Breast epithelium (tissue), 4 donors: ENCODE data around the gene PLA2G5. TPM values are rescaled to one million over a fixed set of nuclear protein-coding genes. Genes with fewer than 3 reads are reported as not detected.

Source experiments
- DNase-seq, 2 donors: peaks; one replicate each; pipeline ENCODE4 v3.0.0-alpha.2; 2019; ENCODE audit warnings: low spot score in 2 of 2
- H3K27ac ChIP-seq, 2 donors: fragments of 200-600 bp; sonication (generic) in 1 of 2; one replicate each; pipeline ENCODE4 v1.5.1; 2016 to 2019; ENCODE audit warnings: mild to moderate bottlenecking in 1 of 2
- H3K27me3 ChIP-seq, 2 donors: fragments of 200-600 bp; sonication (generic) in 1 of 2; one replicate each; pipeline versions ENCODE4 v1.5.1 to v1.6.0; 2017 to 2019; ENCODE audit warnings: control low read depth in 1 of 2, mild to moderate bottlenecking in 1 of 2
- H3K36me3 ChIP-seq: fragments of 200-600 bp; one replicate; pipeline ENCODE4 v1.5.1; 2019
- H3K4me1 ChIP-seq, 2 donors: fragments of 200-600 bp; sonication (generic); one replicate each; pipeline ENCODE4 v1.5.1; 2016 to 2019; ENCODE audit warnings: control low read depth in 1 of 2
- H3K4me3 ChIP-seq, 3 donors: fragments of 200-600 bp; sonication (generic); 1 replicate in 2 of 3; 2 replicates in 1 of 3; pipeline ENCODE4 v1.5.1; 2016 to 2019; ENCODE audit warnings: mild to moderate bottlenecking in 3 of 3, moderate library complexity in 2 of 3
- H3K9me3 ChIP-seq, 2 donors: fragments of 200-600 bp; sonication (generic) in 1 of 2; one replicate each; pipeline ENCODE4 v1.5.1; 2016 to 2019; ENCODE audit warnings: control low read depth in 1 of 2
- CTCF ChIP-seq, 3 donors: fragments of 450-650 bp; IDR thresholded peaks; one replicate each; pipeline ENCODE4 v1.5.1; 2016 to 2017; ENCODE audit warnings: antibody characterized with exemption in 3 of 3, mild to moderate bottlenecking in 3 of 3, moderate library complexity in 3 of 3
- POLR2A ChIP-seq: fragments of 450-650 bp; IDR thresholded peaks from one replicate; pipeline ENCODE4 v1.6.1; 2016; ENCODE audit warnings: antibody characterized with exemption, mild to moderate bottlenecking, moderate library complexity
- POLR2AphosphoS5 ChIP-seq, 3 donors: sonication (generic); formaldehyde crosslinking; IDR thresholded peaks; one replicate each; pipeline ENCODE4 v1.6.1; 2017; ENCODE audit warnings: antibody characterized with exemption in 3 of 3
- intact Hi-C: fragments of 100-400 bp; cut with DNase I; formaldehyde crosslinking; loops from one replicate; pipeline ENCODE4 v1.15.1; 2023; ENCODE audit warnings: low total_unique reads
- total RNA-seq, 3 donors: library from RNA; depleted of rRNA; stranded (reverse); fragments of >200 nt; gene quantifications; one replicate each; pipeline ENCODE4 v1.1.0, GENCODE V29; 2016

PLA2G5 gene
- total RNA-seq, 3 donors from 2014 or later = 0.88 to 9.4 (median 1.3) TPM

DNA sequence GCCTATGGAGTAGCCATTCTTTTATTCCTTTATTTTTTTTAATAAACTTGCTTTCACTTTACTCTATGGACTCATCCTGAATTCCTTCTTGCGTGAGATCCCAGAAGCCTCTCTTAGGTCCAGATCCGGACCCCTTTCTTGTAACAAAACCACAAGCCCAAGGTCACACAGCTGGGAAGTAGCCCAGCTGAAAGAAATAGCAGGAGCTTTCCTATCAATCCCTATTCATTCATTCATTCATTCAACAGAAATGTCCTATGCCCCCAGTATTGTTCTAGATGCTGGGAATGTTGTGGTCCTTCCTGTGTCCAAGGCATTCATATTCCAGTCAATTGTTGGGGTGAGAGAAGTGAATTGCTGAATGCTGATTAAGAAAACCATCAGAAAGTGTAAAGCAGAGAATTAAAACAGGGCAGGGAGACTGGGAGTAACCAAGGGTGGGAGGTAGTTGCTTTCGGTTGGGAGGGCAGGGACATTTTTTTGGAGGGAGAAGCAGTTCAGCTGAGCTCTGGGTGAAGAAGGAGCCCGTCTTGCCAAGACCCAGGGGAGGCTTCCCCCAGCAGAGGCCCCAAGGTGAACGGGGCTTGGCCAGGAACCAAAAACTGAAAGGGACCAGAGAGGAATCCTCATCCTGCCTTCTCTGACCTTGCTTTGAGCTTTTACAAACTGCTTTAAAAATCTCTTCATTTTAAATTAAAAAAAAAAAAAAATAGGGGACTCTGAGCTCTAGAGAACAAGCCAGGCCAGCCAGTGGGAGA, 38.6 kb downstream of the PLA2G5 start:
- intact Hi-C loops = no loop called here
- no peaks in the 10 kb centered on the region for H3K4me1 ChIP-seq
- H3K27me3 ChIP-seq = no peaks in the 10 kb centered on the region
- H3K27ac ChIP-seq = no peak overlapping the region
- no peak for DNase-seq
- TF ChIP-seq POLR2A = no peak
- no peak for TF ChIP-seq CTCF (IDR thresholded peaks at IDR 0.05)
- TF ChIP-seq POLR2AphosphoS5 (IDR thresholded peaks at IDR 0.05) = no peak
- no peaks in the 10 kb centered on the region for H3K9me3 ChIP-seq
- H3K36me3 ChIP-seq = no peaks in the 10 kb centered on the region
- H3K4me3 ChIP-seq = no peak overlapping the region

GRCh38 chr1:20109223-20109856, 39.3 kb downstream of the PLA2G5 start:
- no peak for DNase-seq
- Histone ChIP-seq H3K27ac (peak overlapping the region in 1 of 2 donors; percentile 78), H3K4me3 (no peak overlapping the region), H3K9me3 (no peaks in the 10 kb centered on the region), H3K36me3 (no peaks in the 10 kb centered on the region), H3K27me3 (no peaks in the 10 kb centered on the region), H3K4me1 (no peaks in the 10 kb centered on the region)
- no peak for TF ChIP-seq CTCF (IDR thresholded peaks at IDR 0.05)
- TF ChIP-seq POLR2AphosphoS5 (IDR thresholded peaks at IDR 0.05) = no peak
- TF ChIP-seq POLR2A = no peak
- intact Hi-C loops = no loop called here

GRCh38 chr1:20110679-20111078, 40.7 kb downstream of the PLA2G5 start:
- no peaks in the 10 kb centered on the region for H3K27me3 ChIP-seq
- H3K4me3 ChIP-seq = no peak overlapping the region
- TF ChIP-seq POLR2A (no peak), POLR2AphosphoS5 (IDR thresholded peaks at IDR 0.05) (peak in 1 of 3 donors; percentile 34)
- no peaks in the 10 kb centered on the region for H3K4me1 ChIP-seq
- intact Hi-C loops = no loop called here
- H3K27ac ChIP-seq = peak overlapping the region; percentile 44 to 78
- no peaks in the 10 kb centered on the region for H3K9me3 ChIP-seq
- peak in 1 of 2 donors; percentile 65 for DNase-seq
- H3K36me3 ChIP-seq = no peaks in the 10 kb centered on the region

GRCh38 chr1:20111452-20111851, 41.5 kb downstream of the PLA2G5 start:
- TF ChIP-seq POLR2A (no peak), CTCF (IDR thresholded peaks at IDR 0.05) (no peak), POLR2AphosphoS5 (IDR thresholded peaks at IDR 0.05) (no peak)
- Histone ChIP-seq H3K27ac (peak overlapping the region; percentile 44 to 78), H3K27me3 (no peaks in the 10 kb centered on the region), H3K4me1 (no peaks in the 10 kb centered on the region), H3K36me3 (no peaks in the 10 kb centered on the region), H3K9me3 (no peaks in the 10 kb centered on the region), H3K4me3 (no peak overlapping the region)
- intact Hi-C loops = no loop called here
- DNase-seq = no peak

DNA sequence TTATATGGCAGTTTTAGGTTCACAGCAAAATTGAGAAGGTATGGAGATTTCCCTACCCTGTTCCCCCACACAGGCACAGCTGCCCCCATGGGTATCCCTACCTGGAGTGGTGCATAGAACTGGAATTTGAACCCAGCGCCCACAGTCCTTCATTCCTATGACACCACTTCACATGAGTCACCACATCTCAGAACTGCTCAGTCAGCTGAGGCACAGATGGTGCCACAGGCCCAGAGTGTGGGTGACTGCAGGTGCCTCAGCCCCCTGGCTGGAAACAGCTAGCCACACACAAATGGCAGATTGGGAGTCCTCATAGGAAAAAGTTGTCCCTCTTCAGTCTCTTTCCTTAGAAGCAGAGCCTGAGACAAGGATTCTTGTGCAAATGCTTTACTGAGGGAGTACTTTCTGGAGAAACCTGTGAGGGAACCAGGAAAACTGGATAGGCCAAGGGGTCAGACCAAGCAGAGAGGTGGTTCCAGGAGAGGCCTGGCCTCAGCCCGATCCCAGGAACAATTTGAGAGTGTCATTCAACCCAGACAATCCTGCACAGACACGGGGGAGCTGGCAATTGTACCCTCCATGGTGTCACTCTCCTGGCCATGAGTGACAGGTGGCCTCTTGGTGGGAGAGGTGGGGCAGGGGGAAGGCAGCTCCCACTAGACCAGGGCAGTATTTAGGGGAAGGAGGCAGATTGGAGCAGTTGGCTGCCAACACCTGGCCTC, 42.4 kb downstream of the PLA2G5 start:
- no peak for TF ChIP-seq POLR2AphosphoS5 (IDR thresholded peaks at IDR 0.05)
- no peak for TF ChIP-seq CTCF (IDR thresholded peaks at IDR 0.05)
- no peak for TF ChIP-seq POLR2A
- H3K4me1 ChIP-seq = no peaks in the 10 kb centered on the region
- no peaks in the 10 kb centered on the region for H3K27me3 ChIP-seq
- H3K36me3 ChIP-seq = no peaks in the 10 kb centered on the region
- no peak overlapping the region for H3K27ac ChIP-seq
- no peaks in the 10 kb centered on the region for H3K9me3 ChIP-seq
- no peak overlapping the region for H3K4me3 ChIP-seq
- intact Hi-C loops = no loop called here
- DNase-seq = no peak
